ENCODE measurements around the gene SGO2. TPM values are rescaled to one million over a fixed set of nuclear protein-coding genes. Genes with fewer than 3 reads are reported as not detected.
"Not testable (repeated sequence)": the region's sequence is repeated elsewhere in the genome, so short reads cannot be mapped to it uniquely, and the experiment has no call there.

SGO2 gene
- total RNA-seq, 1 donor from 2014 or later = 7.7 TPM

- DNase-seq = no peak
These were observed 94.8 kb downstream of the SGO2 start for GRCh38 chr2:200620606-200621390.

DNA sequence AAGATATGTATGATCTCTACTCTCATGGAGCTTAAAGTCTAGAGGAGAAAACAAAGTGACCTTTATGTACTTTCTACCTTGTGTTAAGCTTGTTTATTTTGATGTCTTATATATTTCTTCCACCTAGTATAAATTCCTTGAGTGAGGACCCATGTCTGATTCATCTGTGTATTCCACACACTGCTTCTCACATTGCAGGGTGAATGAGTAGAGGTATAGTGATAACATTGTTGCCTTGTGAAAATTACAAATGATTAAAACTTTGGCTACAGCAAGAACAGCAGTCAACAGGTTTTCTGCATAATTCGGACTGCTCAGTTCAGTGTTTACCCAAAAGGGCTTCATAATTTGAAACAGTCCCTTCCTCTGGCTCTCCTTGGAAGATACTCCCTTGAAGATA, 96.1 kb downstream of the SGO2 start:
- DNase-seq = no peak

- no peak for DNase-seq
These were observed 98.0 kb downstream of the SGO2 start for GRCh38 chr2:200624026-200624425.

- DNase-seq = no peak
These were observed 98.7 kb downstream of the SGO2 start for GRCh38 chr2:200624658-200625057.

- DNase-seq = no peak
These were observed 99.3 kb downstream of the SGO2 start for GRCh38 chr2:200625282-200625681.

GRCh38 chr2:200625958-200626363, 100.0 kb downstream of the SGO2 start:
- no peak for DNase-seq

- no peak for DNase-seq
These were observed 101.2 kb downstream of the SGO2 start for GRCh38 chr2:200627110-200627770.

DNA sequence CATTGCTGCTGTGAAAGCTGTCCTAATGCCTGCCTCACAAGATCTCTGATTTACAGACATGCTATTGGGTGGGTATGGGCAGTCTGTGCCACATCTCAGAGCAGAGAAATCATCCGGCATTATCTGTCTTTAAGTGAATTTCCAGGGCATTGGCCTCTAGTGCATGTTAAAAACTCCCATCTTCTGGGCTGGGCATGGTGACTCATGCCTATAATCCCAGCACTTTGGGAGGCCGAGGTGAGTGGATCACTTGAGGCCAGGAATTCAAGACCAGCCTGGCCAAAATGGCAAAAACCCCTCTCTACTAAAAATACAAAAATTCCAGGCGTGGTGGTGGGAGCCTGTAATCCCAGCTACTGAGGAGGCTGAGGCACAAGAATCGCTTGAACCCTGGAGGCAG, 102.5 kb downstream of the SGO2 start:
- DNase-seq = not testable (repeated sequence)

DNA sequence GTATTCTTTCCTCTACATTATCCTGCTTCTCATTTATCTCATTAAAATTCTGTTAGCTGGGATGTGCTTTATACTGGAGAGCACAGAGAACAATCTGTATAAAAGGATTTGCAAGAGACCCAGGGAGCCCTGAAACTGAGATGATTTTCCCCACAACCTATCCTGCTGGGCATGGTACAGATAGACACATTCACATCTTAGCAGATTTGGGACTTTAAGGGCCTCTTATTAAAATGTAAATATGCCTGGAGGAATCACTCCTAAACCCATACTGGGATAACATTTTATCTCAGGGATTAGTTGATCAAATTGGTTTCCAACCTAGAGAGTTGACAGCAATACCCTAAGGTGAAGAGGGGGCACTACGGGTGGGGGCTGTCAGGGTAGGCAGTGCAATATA, 105.3 kb downstream of the SGO2 start:
- no peak for DNase-seq

Other genes with a start within 250 kb of the SGO2 start
- gene SPATS2L, start 219.5 kb upstream of the SGO2 start, total RNA-seq = 55.1 TPM
- gene KCTD18, start 16.1 kb upstream of the SGO2 start, total RNA-seq = 14.0 TPM
- 2.6 TPM for gene AOX1, start 59.8 kb downstream of the SGO2 start, total RNA-seq

Data from skin of body (tissue), 2 donors.